Measurements from ENCODE around the gene GRIK1. TPM values are rescaled to one million over a fixed set of nuclear protein-coding genes. Genes with fewer than 3 reads are reported as not detected.

The GRIK1 gene
- total and polyA plus RNA-seq, 2 donors (not counting 1 experiment from before 2014, with no cell fraction given) = not detected

GRCh38 chr21:29718081-29718815 lies 221.5 kb downstream of the GRIK1 start:
- WGBS (ENCODE audit: insufficient coverage) = 100% methylated on average over 2 of the region's 3 CpGs
- H3K4me1 ChIP-seq (ENCODE audit: control insufficient read depth in 2 of 2, insufficient read depth in 2 of 2, low read length in 2 of 2) = no peaks in the 10 kb centered on the region
- Mint-ChIP-seq H3K4me1 (no peaks in the 10 kb centered on the region), H3K27me3 (peaks cover 4% of the 10 kb centered on the region), H3K9me3 (ENCODE audit: insufficient read depth) (peaks cover 8% of the 10 kb centered on the region), H3K27ac (no peak overlapping the region), H3K4me3 (no peak overlapping the region)
- TF ChIP-seq EZH2 (IDR thresholded peaks at IDR 0.05; ENCODE audit: borderline replicate concordance, insufficient read depth, low read depth, low read length, poor library complexity, severe bottlenecking) = no peak
- TF ChIP-seq CTCF (IDR thresholded peaks at IDR 0.05) = no peak
- no peaks in the 10 kb centered on the region for H3K79me2 ChIP-seq (ENCODE audit: control insufficient read depth, insufficient read depth, low read length)
- no peak overlapping the region for H3K27ac ChIP-seq (ENCODE audit: low read length in 2 of 2)
- no peaks in the 10 kb centered on the region for H3K27me3 ChIP-seq (replicated peaks in 1 of 4; ENCODE audit: control extremely low read depth in 1 of 4, control insufficient read depth in 3 of 4, insufficient read depth in 4 of 4, low read length in 3 of 4)
- ChIA-PET POLR2A (no interaction called here), CTCF (no interaction called here)
- ATAC-seq (ENCODE audit: low read depth) (no peak), DNase-seq (no peak)
- H3K4me2 ChIP-seq (replicated peaks; ENCODE audit: low read depth, low read length, poor library complexity, severe bottlenecking) = no peak overlapping the region
- no peaks in the 10 kb centered on the region for H3K36me3 ChIP-seq (replicated peaks in 1 of 2; ENCODE audit: control extremely low read depth in 1 of 2, control insufficient read depth in 1 of 2, extremely low read depth in 1 of 2, insufficient read depth in 2 of 2, low read length in 1 of 2)
- no peak overlapping the region for H3K9ac ChIP-seq (ENCODE audit: low read length)
- no peaks in the 10 kb centered on the region for H4K20me1 ChIP-seq (ENCODE audit: control insufficient read depth, insufficient read depth, low read length, poor library complexity, severe bottlenecking)
- intact Hi-C loops (cut with micrococcal nuclease) = no loop called here
- H2AFZ ChIP-seq (ENCODE audit: insufficient read depth, low read depth, low read length, poor library complexity, severe bottlenecking) = no peak overlapping the region
- no peak overlapping the region for H3K4me3 ChIP-seq (ENCODE audit: control extremely low read depth in 1 of 5, extremely low read depth in 1 of 5, insufficient read depth in 1 of 5, low read depth in 2 of 5, low read length in 4 of 5)
- peaks cover 0 to 8% (median 0%) of the 10 kb centered on the region in 3 donors for H3K9me3 ChIP-seq (ENCODE audit: control extremely low read depth in 1 of 3, control insufficient read depth in 2 of 3, insufficient read depth in 1 of 3, low read length in 2 of 3)

DNA sequence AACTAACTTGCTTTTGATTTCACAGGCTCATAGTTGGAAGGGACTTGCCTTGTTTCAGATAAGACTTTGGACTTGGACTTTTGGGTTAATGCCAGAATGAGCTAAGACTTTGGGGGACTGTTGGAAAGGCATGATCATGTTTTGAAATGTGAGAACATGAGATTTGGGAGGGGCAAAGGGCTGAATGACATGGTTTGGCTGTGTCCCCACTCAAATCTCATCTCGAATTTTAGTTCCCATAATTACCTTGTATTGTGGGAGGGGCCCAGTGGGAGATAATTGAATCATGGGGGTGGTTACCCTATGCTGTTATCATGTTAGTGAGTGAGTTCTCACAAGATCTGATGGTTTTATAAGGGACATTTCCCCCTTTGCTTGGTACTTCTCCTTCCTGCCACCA lies 222.1 kb downstream of the GRIK1 start:
- Histone ChIP-seq H3K4me3 (ENCODE audit: control extremely low read depth in 1 of 5, extremely low read depth in 1 of 5, insufficient read depth in 1 of 5, low read depth in 2 of 5, low read length in 4 of 5) (no peak overlapping the region), H2AFZ (ENCODE audit: insufficient read depth, low read depth, low read length, poor library complexity, severe bottlenecking) (no peak overlapping the region), H3K27me3 (replicated peaks in 1 of 4; ENCODE audit: control extremely low read depth in 1 of 4, control insufficient read depth in 3 of 4, insufficient read depth in 4 of 4, low read length in 3 of 4) (no peaks in the 10 kb centered on the region), H3K27ac (ENCODE audit: low read length in 2 of 2) (no peak overlapping the region), H3K4me1 (ENCODE audit: control insufficient read depth in 2 of 2, insufficient read depth in 2 of 2, low read length in 2 of 2) (no peaks in the 10 kb centered on the region), H3K4me2 (replicated peaks; ENCODE audit: low read depth, low read length, poor library complexity, severe bottlenecking) (no peak overlapping the region), H3K9me3 (ENCODE audit: control extremely low read depth in 1 of 3, control insufficient read depth in 2 of 3, insufficient read depth in 1 of 3, low read length in 2 of 3) (peaks cover 0 to 8% (median 0%) of the 10 kb centered on the region in 3 donors), H3K79me2 (ENCODE audit: control insufficient read depth, insufficient read depth, low read length) (no peaks in the 10 kb centered on the region), H3K36me3 (replicated peaks in 1 of 2; ENCODE audit: control extremely low read depth in 1 of 2, control insufficient read depth in 1 of 2, extremely low read depth in 1 of 2, insufficient read depth in 2 of 2, low read length in 1 of 2) (no peaks in the 10 kb centered on the region), H3K9ac (ENCODE audit: low read length) (no peak overlapping the region), H4K20me1 (ENCODE audit: control insufficient read depth, insufficient read depth, low read length, poor library complexity, severe bottlenecking) (no peaks in the 10 kb centered on the region)
- no peak for ATAC-seq (ENCODE audit: low read depth)
- peaks cover 4% of the 10 kb centered on the region for H3K27me3 Mint-ChIP-seq
- ChIA-PET CTCF (no interaction called here), POLR2A (no interaction called here)
- intact Hi-C loops (cut with micrococcal nuclease) = no loop called here
- no CpG with 5 or more reads among the region's 1 CpG for WGBS (ENCODE audit: insufficient coverage)
- no peaks in the 10 kb centered on the region for H3K4me1 Mint-ChIP-seq
- DNase-seq = no peak
- TF ChIP-seq CTCF (IDR thresholded peaks at IDR 0.05) (no peak), EZH2 (IDR thresholded peaks at IDR 0.05; ENCODE audit: borderline replicate concordance, insufficient read depth, low read depth, low read length, poor library complexity, severe bottlenecking) (no peak)
- H3K27ac Mint-ChIP-seq = no peak overlapping the region
- no peak overlapping the region for H3K4me3 Mint-ChIP-seq
- H3K9me3 Mint-ChIP-seq (ENCODE audit: insufficient read depth) = peaks cover 8% of the 10 kb centered on the region
